Measurements from ENCODE around the gene GTF3C1. TPM values are rescaled to one million over a fixed set of nuclear protein-coding genes. Genes with fewer than 3 reads are reported as not detected.
A peak's percentile ranks its signal among the peaks of the same experiment; 100 is the strongest.
"Not testable (repeated sequence)": the region's sequence is repeated elsewhere in the genome, so short reads cannot be mapped to it uniquely, and the experiment has no call there.

The GTF3C1 gene
- polyA plus RNA-seq, 1 donor = 41.4 TPM

DNA sequence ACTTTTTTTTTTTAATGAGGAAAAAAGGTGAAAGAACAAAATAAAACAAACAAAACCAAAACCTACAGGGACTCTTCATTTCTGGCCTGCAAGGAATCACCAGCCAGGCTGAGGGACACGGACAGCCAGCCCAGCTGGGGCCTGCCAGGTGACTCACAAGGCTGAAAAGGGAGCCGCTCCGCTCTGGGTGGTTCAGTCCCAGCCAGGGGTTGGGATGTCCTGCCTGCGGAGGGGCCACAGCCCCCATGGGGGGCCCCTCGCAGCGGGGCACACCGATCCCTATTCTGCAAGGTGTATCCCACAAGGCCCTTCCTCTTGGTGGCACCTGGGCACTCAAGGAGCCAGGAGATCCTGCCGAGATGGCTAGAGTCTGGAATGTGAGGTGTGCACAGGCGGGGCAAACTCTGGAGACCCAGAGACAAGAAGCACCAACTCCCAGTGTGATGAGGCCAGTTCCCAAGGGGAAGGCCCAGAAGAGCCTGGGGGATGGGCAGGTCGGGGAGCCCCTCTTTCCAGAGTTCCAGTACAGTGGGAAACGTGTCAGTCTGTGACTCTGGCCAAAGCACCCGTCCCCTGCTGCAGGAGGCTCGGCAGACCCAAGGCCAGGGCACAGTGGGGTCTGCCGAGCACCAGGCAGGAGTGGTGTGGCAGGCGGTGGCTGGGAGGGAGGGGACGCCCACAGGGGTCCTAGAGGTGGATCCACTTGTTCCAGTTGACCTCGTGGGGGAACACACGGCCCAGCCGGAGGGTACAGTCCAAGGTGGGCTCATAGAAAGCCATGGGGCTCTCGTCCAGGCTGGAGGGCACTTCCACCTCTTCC is 88.8 kb downstream of the GTF3C1 start:
- Histone ChIP-seq H3K36me3 (ENCODE audit: control insufficient read depth, insufficient read depth, low read length) (peaks cover 69% of the 10 kb centered on the region), H3K27me3 (ENCODE audit: control insufficient read depth, insufficient read depth, low read length) (no peaks in the 10 kb centered on the region), H3K27ac (ENCODE audit: low read length) (no peak overlapping the region), H3K9me3 (ENCODE audit: control insufficient read depth, low read depth, low read length) (peaks cover 4% of the 10 kb centered on the region), H3K4me1 (ENCODE audit: control insufficient read depth, insufficient read depth, low read length) (peaks cover 17% of the 10 kb centered on the region), H3K4me3 (ENCODE audit: low read length) (no peak overlapping the region)
- DNase-seq = no peak
- WGBS (ENCODE audit: insufficient coverage, low lambda C conversion rate) = no CpG with 5 or more reads among the region's 20 CpGs

GRCh38 chr16:27460213-27460612 is 89.5 kb downstream of the GTF3C1 start:
- WGBS (ENCODE audit: insufficient coverage, low lambda C conversion rate) = no CpG with 5 or more reads among the region's 4 CpGs
- peaks cover 66% of the 10 kb centered on the region for H3K36me3 ChIP-seq (ENCODE audit: control insufficient read depth, insufficient read depth, low read length)
- no peak overlapping the region for H3K27ac ChIP-seq (ENCODE audit: low read length)
- H3K4me1 ChIP-seq (ENCODE audit: control insufficient read depth, insufficient read depth, low read length) = peaks cover 11% of the 10 kb centered on the region
- H3K4me3 ChIP-seq (ENCODE audit: low read length) = no peak overlapping the region
- DNase-seq = no peak
- peaks cover 4% of the 10 kb centered on the region for H3K9me3 ChIP-seq (ENCODE audit: control insufficient read depth, low read depth, low read length)
- H3K27me3 ChIP-seq (ENCODE audit: control insufficient read depth, insufficient read depth, low read length) = no peaks in the 10 kb centered on the region

GRCh38 chr16:27458987-27459688 is 90.6 kb downstream of the GTF3C1 start:
- H3K36me3 ChIP-seq (ENCODE audit: control insufficient read depth, insufficient read depth, low read length) = peaks cover 55% of the 10 kb centered on the region
- H3K4me1 ChIP-seq (ENCODE audit: control insufficient read depth, insufficient read depth, low read length) = no peaks in the 10 kb centered on the region
- no peaks in the 10 kb centered on the region for H3K9me3 ChIP-seq (ENCODE audit: control insufficient read depth, low read depth, low read length)
- no peak overlapping the region for H3K27ac ChIP-seq (ENCODE audit: low read length)
- DNase-seq = no peak
- H3K4me3 ChIP-seq (ENCODE audit: low read length) = no peak overlapping the region
- no peaks in the 10 kb centered on the region for H3K27me3 ChIP-seq (ENCODE audit: control insufficient read depth, insufficient read depth, low read length)
- WGBS (ENCODE audit: insufficient coverage, low lambda C conversion rate) = no CpG with 5 or more reads among the region's 5 CpGs

DNA sequence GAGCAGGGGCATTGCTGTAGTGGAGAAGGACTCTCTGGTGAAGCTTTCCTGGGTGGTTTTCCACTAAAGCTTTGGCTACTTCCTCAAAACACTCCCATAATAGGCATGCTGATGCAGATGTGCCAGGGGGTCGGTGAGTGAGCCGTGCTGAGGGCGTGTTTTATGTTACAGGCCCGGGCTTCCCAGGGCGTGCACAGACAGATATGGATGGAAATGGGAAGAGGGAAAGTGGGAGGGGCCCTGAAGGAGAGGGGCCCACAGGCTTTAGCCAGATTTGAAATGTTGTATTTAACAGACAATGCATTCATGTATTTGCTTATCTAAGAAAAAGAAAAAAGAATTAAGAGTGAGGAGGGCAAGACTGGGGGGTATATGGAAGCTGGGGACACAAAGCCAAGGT is 91.5 kb downstream of the GTF3C1 start:
- no peaks in the 10 kb centered on the region for H3K9me3 ChIP-seq (ENCODE audit: control insufficient read depth, low read depth, low read length)
- no peak overlapping the region for H3K27ac ChIP-seq (ENCODE audit: low read length)
- H3K36me3 ChIP-seq (ENCODE audit: control insufficient read depth, insufficient read depth, low read length) = peaks cover 47% of the 10 kb centered on the region
- H3K4me3 ChIP-seq (ENCODE audit: low read length) = no peak overlapping the region
- no peaks in the 10 kb centered on the region for H3K4me1 ChIP-seq (ENCODE audit: control insufficient read depth, insufficient read depth, low read length)
- DNase-seq = no peak
- H3K27me3 ChIP-seq (ENCODE audit: control insufficient read depth, insufficient read depth, low read length) = no peaks in the 10 kb centered on the region
- no CpG with 5 or more reads among the region's 5 CpGs for WGBS (ENCODE audit: insufficient coverage, low lambda C conversion rate)

GRCh38 chr16:27457605-27457900 is 92.2 kb downstream of the GTF3C1 start:
- DNase-seq; H3K27me3 ChIP-seq (ENCODE audit: control insufficient read depth, insufficient read depth, low read length); H3K4me1 ChIP-seq (ENCODE audit: control insufficient read depth, insufficient read depth, low read length); H3K27ac ChIP-seq (ENCODE audit: low read length); H3K4me3 ChIP-seq (ENCODE audit: low read length); H3K9me3 ChIP-seq (ENCODE audit: control insufficient read depth, low read depth, low read length): not testable (repeated sequence)
- H3K36me3 ChIP-seq (ENCODE audit: control insufficient read depth, insufficient read depth, low read length) = peaks cover 40% of the 10 kb centered on the region
- no CpG with 5 or more reads among the region's 17 CpGs for WGBS (ENCODE audit: insufficient coverage, low lambda C conversion rate)

- WGBS (ENCODE audit: insufficient coverage, low lambda C conversion rate) = no CpG with 5 or more reads among the region's 12 CpGs
- no peak for DNase-seq
- Histone ChIP-seq H3K27me3 (ENCODE audit: control insufficient read depth, insufficient read depth, low read length) (peaks cover 6% of the 10 kb centered on the region), H3K27ac (ENCODE audit: low read length) (no peak overlapping the region), H3K4me1 (ENCODE audit: control insufficient read depth, insufficient read depth, low read length) (no peaks in the 10 kb centered on the region), H3K4me3 (ENCODE audit: low read length) (no peak overlapping the region), H3K9me3 (ENCODE audit: control insufficient read depth, low read depth, low read length) (no peaks in the 10 kb centered on the region), H3K36me3 (ENCODE audit: control insufficient read depth, insufficient read depth, low read length) (peaks cover 21% of the 10 kb centered on the region)
Measured at GRCh38 chr16:27455700-27456099, 94.0 kb downstream of the GTF3C1 start.

- no peak overlapping the region for H3K4me3 ChIP-seq (ENCODE audit: low read length)
- H3K4me1 ChIP-seq (ENCODE audit: control insufficient read depth, insufficient read depth, low read length) = no peaks in the 10 kb centered on the region
- DNase-seq = no peak
- peaks cover 19% of the 10 kb centered on the region for H3K27me3 ChIP-seq (ENCODE audit: control insufficient read depth, insufficient read depth, low read length)
- H3K36me3 ChIP-seq (ENCODE audit: control insufficient read depth, insufficient read depth, low read length) = peaks cover under 1% of the 10 kb centered on the region
- H3K27ac ChIP-seq (ENCODE audit: low read length) = no peak overlapping the region
- H3K9me3 ChIP-seq (ENCODE audit: control insufficient read depth, low read depth, low read length) = no peaks in the 10 kb centered on the region
- no CpG with 5 or more reads among the region's 3 CpGs for WGBS (ENCODE audit: insufficient coverage, low lambda C conversion rate)
Measured at GRCh38 chr16:27453494-27453825, 96.3 kb downstream of the GTF3C1 start.

DNA sequence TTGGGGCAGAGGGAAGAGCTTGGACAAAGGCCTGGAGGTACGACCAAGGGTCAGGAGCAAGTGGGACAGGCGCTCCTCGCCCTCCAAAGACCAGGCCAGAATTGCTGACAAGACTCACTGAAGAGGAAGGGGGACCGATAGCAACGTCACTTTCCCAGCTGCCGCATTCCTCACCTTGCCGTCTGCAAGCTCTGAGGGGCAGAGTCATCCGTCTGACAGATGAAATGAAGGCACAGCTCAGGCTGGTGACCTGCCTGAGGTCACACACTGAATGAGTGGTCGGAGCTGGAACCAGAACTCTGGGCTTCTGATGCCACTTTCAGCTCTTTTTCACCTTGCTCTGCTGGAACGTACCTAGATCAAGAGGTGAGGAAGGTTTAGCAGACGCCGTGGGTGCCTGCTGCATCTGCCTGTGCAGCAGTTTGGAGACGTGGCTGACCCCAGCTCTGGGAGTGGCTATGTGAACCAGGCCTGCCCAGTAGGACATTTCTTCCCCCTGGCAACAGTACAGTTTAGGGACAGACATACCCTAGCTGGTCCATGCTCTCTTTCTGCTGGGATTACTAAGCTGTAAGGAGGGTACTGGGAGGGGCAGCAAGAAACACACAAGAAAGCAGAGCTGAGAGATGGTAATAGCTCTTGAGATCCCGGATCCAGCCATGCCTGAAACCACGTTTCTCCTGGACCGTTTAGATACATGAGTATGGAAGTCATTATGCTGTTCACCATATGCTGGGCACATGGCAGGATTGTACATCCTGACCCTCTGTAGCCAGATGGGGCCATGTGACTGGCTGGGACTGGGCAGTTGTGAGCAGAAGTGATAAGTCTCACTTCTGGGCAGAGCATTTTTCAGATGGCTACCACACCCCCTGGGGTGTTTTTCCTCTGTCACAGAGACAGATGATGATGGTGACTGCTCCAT is 96.9 kb downstream of the GTF3C1 start:
- Histone ChIP-seq H3K9me3 (ENCODE audit: control insufficient read depth, low read depth, low read length) (no peaks in the 10 kb centered on the region), H3K27me3 (ENCODE audit: control insufficient read depth, insufficient read depth, low read length) (peaks cover 19% of the 10 kb centered on the region), H3K4me3 (ENCODE audit: low read length) (no peak overlapping the region), H3K4me1 (ENCODE audit: control insufficient read depth, insufficient read depth, low read length) (no peaks in the 10 kb centered on the region), H3K36me3 (ENCODE audit: control insufficient read depth, insufficient read depth, low read length) (no peaks in the 10 kb centered on the region), H3K27ac (ENCODE audit: low read length) (no peak overlapping the region)
- DNase-seq = no peak
- WGBS (ENCODE audit: insufficient coverage, low lambda C conversion rate) = no CpG with 5 or more reads among the region's 16 CpGs

DNA sequence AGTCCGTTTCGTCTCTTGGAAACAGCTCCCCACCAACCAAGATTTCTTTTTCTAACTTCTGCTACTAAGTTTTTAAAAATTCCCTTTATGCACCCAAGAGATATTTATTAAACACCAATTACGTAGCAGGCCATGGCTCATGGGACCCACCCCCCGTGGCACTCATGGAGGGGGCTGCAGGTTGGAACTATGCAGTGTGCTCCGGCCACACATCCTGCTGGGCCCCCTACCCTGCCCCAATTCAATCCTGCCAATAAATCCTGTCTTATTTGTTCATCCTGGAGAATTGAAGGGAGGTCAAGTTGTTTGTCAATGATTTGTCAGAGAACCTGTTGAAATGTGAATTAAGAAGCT is 99.5 kb downstream of the GTF3C1 start:
- Histone ChIP-seq H3K27me3 (ENCODE audit: control insufficient read depth, insufficient read depth, low read length) (peaks cover 19% of the 10 kb centered on the region), H3K4me1 (ENCODE audit: control insufficient read depth, insufficient read depth, low read length) (no peaks in the 10 kb centered on the region), H3K27ac (ENCODE audit: low read length) (no peak overlapping the region), H3K36me3 (ENCODE audit: control insufficient read depth, insufficient read depth, low read length) (no peaks in the 10 kb centered on the region), H3K4me3 (ENCODE audit: low read length) (no peak overlapping the region), H3K9me3 (ENCODE audit: control insufficient read depth, low read depth, low read length) (no peaks in the 10 kb centered on the region)
- DNase-seq = no peak
- no CpG with 5 or more reads among the region's 5 CpGs for WGBS (ENCODE audit: insufficient coverage, low lambda C conversion rate)

- WGBS (ENCODE audit: insufficient coverage, low lambda C conversion rate) = no CpG with 5 or more reads among the region's 31 CpGs
- peak in 1 of 2 donors; percentile 18 for DNase-seq
- Histone ChIP-seq H3K36me3 (ENCODE audit: control insufficient read depth, insufficient read depth, low read length) (no peaks in the 10 kb centered on the region), H3K27ac (ENCODE audit: low read length) (no peak overlapping the region), H3K27me3 (ENCODE audit: control insufficient read depth, insufficient read depth, low read length) (peaks cover 19% of the 10 kb centered on the region), H3K9me3 (ENCODE audit: control insufficient read depth, low read depth, low read length) (no peaks in the 10 kb centered on the region), H3K4me3 (ENCODE audit: low read length) (no peak overlapping the region), H3K4me1 (ENCODE audit: control insufficient read depth, insufficient read depth, low read length) (no peaks in the 10 kb centered on the region)
Measured at GRCh38 chr16:27449434-27450195, 100.1 kb downstream of the GTF3C1 start.
